ENCODE results near the gene POLQ.

DNA sequence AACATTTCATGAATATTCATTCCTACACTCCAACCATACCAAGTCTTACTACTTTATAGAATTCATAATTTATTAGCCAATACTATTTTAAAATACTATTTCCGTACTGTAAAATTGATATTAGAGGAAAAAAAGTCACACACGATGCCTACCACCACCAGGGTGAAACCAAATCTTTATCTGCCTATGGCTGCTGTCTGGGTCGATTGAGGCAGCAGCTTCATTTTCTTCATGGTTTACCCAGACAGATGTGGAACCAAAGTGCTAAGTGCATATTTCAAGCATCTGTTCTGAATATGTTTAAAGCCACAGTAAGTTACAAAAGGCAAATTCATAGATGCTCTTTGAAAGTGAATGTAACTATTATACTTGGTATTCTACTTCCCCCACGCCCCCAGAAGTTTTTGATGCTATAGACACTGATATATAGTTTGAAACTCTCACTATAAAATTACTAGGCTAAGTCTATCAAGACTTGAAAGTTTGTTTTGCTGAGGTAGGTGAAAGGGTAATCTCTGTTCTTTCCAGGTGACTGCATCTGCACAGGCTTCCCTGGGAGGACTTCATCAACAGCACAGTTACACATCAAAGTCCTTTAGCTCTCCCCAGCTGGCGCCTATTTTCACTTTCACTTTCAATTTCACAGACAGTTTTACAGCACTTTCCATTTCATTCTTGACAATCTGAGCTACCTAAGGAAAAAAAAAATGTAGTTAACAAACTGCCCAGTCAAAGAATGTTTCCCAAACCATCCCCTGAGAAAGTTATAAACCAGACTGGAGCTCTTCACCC is 113.9 kb downstream of the POLQ start:
- TF ChIP-seq, protein P1, sequence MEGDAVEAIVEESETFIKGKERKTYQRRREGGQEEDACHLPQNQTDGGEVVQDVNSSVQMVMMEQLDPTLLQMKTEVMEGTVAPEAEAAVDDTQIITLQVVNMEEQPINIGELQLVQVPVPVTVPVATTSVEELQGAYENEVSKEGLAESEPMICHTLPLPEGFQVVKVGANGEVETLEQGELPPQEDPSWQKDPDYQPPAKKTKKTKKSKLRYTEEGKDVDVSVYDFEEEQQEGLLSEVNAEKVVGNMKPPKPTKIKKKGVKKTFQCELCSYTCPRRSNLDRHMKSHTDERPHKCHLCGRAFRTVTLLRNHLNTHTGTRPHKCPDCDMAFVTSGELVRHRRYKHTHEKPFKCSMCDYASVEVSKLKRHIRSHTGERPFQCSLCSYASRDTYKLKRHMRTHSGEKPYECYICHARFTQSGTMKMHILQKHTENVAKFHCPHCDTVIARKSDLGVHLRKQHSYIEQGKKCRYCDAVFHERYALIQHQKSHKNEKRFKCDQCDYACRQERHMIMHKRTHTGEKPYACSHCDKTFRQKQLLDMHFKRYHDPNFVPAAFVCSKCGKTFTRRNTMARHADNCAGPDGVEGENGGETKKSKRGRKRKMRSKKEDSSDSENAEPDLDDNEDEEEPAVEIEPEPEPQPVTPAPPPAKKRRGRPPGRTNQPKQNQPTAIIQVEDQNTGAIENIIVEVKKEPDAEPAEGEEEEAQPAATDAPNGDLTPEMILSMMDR (IDR thresholded peaks at IDR 0.05) = no peak
- TF ChIP-seq POLR2A (IDR thresholded peaks at IDR 0.05) = no peak
